ENCODE data around the gene PPM1H.

PPM1H gene

DNA sequence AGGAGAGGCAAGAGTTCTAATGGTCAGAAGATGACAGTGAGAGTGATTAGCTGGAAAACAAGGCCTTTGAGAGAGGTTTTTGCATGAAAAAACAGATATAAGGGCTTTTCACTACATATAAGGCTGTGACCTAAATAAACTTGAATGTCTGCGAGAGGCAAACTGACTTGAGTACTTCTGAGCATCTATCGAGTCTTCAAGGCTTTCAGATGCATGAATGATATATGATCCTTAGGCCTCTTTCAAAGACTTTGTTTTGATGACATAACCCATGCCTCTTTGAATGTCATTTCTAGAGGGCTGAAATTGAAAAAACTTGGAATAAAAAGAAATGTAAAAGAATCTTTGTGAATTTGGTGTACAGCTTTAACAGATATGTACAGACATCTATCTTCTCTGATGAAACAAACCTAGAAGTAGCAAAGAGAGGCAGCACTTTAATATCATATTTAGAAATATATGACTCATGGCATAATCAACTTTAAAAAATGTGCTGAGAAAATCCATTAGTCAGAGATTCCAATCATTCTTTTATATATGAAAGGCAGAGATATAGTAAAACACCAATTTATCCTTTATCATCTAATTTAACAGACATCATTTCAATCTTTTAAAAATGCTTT, 72.6 kb downstream of the PPM1H start:
- DNase-seq (ENCODE audit: low read depth) = peak; percentile 49

DNA sequence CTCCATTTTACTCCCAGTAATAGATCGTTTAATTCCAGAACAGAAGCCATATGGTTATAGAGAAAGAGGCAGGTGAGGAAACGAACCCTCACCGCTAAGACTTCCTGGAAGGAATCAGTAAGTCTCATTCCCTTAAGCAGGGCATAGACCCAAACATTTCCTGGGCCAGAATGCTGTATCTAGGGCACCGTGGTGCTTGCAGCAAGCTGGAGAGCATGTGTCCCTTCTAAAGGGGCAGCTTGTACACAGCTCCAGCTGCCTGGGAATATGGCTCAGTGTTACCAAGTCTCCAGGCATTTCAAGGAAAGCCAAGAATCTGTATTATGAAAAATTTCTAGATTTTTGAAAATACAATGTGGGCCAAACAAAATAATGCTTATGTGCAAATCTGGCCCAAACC, 73.4 kb downstream of the PPM1H start:
- no peak overlapping the region for H3K4me3 ChIP-seq (ENCODE audit: low read length)
- DNase-seq (ENCODE audit: low read depth) = no peak
- TF ChIP-seq, protein P1, sequence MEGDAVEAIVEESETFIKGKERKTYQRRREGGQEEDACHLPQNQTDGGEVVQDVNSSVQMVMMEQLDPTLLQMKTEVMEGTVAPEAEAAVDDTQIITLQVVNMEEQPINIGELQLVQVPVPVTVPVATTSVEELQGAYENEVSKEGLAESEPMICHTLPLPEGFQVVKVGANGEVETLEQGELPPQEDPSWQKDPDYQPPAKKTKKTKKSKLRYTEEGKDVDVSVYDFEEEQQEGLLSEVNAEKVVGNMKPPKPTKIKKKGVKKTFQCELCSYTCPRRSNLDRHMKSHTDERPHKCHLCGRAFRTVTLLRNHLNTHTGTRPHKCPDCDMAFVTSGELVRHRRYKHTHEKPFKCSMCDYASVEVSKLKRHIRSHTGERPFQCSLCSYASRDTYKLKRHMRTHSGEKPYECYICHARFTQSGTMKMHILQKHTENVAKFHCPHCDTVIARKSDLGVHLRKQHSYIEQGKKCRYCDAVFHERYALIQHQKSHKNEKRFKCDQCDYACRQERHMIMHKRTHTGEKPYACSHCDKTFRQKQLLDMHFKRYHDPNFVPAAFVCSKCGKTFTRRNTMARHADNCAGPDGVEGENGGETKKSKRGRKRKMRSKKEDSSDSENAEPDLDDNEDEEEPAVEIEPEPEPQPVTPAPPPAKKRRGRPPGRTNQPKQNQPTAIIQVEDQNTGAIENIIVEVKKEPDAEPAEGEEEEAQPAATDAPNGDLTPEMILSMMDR (IDR thresholded peaks at IDR 0.05; ENCODE audit: insufficient read depth, low read depth, low read length, missing control alignments) = no peak

More for the DNA sequence above, 72.6 kb downstream of the PPM1H start:
- TF ChIP-seq, protein P1 (IDR thresholded peaks at IDR 0.05; ENCODE audit: insufficient read depth, low read depth, low read length, missing control alignments) = no peak
- no peak overlapping the region for H3K4me3 ChIP-seq (ENCODE audit: low read length)

DNA sequence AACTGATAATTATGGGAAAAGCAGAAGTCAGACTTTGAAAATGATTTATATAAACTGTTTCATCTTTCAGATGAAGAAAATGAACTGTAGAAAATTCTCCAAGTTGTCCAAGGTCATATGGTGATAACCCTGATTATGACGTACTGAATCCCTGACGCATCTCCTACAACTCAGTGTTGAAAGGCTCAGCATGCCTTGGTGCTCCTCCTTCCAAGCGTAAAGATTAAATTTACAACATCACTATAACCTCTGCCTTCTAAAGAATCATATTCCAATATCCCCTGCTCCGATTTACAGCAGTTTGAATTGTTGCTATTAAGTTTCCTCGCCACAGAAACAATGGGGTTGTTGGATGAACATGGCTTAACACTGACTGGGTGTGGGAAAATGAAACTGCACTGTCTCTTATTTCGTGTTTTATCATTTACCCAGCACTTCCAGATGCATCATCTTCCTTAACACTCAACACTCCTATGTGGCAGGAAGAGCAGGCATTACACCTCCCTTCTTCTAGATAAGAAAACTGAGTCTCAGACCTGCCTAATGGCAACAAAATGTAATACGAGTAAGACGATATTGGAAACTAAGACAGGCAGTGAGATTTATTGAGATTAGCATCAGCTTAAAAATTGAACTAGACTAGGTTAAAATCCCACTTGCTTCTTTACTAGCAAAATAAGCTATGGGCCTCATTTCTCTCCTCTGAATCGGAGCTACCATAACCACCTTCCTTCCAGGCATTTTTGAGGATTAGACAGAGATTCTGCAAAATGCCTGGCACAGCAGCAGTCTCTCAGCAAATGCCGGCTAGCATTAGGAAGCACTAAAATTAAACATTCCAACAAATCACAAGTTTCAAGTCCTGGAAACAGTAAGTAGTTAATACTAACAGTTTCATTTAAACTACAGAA, 74.2 kb downstream of the PPM1H start:
- DNase-seq (ENCODE audit: low read depth) = no peak
- TF ChIP-seq, protein P1 (IDR thresholded peaks at IDR 0.05; ENCODE audit: insufficient read depth, low read depth, low read length, missing control alignments) = no peak
- H3K4me3 ChIP-seq (ENCODE audit: low read length) = no peak overlapping the region

DNA sequence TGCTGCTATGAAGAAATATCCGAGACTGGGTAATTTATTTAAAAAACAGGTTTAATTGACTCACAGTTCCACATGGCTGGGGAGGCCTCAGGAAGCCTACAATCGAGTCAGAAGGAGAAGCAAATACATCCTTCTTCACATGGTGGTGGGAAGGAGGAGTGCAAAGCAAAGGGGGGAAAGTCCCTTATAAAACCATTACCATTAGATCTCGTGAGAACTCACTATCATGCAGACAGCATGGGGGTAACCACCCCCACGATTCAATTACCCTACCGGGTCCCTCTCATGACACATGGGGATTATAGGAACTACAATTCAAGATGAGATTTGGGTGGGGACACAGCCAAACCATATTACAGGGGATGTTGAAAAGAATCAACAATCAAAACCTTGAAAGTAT, 74.9 kb downstream of the PPM1H start:
- no peak for DNase-seq (ENCODE audit: low read depth)
- TF ChIP-seq, protein P1 (IDR thresholded peaks at IDR 0.05; ENCODE audit: insufficient read depth, low read depth, low read length, missing control alignments) = no peak
- H3K4me3 ChIP-seq (ENCODE audit: low read length) = no peak overlapping the region

GRCh38 chr12:62859321-62859737, 75.6 kb downstream of the PPM1H start:
- no peak for DNase-seq (ENCODE audit: low read depth)
- TF ChIP-seq, protein P1 (IDR thresholded peaks at IDR 0.05; ENCODE audit: insufficient read depth, low read depth, low read length, missing control alignments) = no peak
- H3K4me3 ChIP-seq (ENCODE audit: low read length) = no peak overlapping the region

- TF ChIP-seq, protein P1 (IDR thresholded peaks at IDR 0.05; ENCODE audit: insufficient read depth, low read depth, low read length, missing control alignments) = no peak
- no peak for DNase-seq (ENCODE audit: low read depth)
Measured at GRCh38 chr12:62856454-62856853, 78.5 kb downstream of the PPM1H start.

More at GRCh38 chr12:62856454-62856853, 78.5 kb downstream of the PPM1H start:
- no peak overlapping the region for H3K4me3 ChIP-seq (ENCODE audit: low read length)

All from epithelial cell of esophagus (primary cell).